GM19240 (cell line): ENCODE results near the gene OGFRL1.

ENCODE experiments used
- DNase-seq: peaks from one replicate; pipeline ENCODE4 v3.0.0; 2011; ENCODE audit warnings: low spot score; ENCODE audit not compliant: insufficient read length

The OGFRL1 gene

DNA sequence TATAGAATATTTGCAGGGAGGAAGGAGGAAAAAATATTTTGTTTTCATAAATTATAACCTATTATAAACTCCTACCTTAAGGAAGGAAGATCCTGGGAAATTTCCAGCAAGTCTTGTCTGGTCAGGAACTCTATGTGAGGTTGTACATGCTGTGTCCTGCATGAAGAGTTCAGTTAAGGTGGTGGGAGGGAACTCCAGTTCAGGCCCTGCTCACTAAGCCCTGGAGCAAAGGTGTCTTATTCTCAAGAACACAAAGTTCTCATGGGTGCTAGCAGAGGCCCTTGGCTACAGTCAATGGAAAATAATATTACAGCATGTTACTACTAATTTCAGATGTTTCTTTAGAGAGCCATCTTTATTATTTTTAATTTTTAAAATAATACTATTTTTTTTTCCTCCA lies 3.8 kb upstream of the OGFRL1 start:
- no peak for DNase-seq

DNA sequence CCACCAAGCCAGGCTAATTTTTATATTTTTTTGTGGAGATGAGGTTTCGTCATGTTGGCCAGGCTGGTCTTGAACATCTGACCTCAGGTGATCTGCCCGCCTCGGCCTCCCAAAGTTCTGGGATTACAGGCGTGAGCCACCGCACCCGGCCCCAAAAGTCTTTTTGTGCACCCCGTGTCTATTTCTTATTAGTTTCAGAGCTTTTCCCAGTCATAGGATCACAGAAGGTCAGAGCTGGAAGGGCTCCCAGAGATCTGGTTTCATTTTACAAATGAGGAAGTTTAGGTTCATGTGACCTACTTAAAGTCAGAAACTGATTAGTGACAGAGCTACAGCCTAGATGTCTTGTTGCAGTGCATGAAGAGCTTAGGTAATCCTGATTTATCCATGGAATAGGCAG lies 1.6 kb upstream of the OGFRL1 start:
- no peak for DNase-seq

GRCh38 chr6:71287926-71288227 lies 734 bp upstream of the OGFRL1 start:
- no peak for DNase-seq

GRCh38 chr6:71289039-71289801 lies 609 bp downstream of the OGFRL1 start:
- no peak for DNase-seq

GRCh38 chr6:71289802-71290175 lies 1.2 kb downstream of the OGFRL1 start:
- DNase-seq = no peak

- no peak for DNase-seq
These were observed 2.0 kb downstream of the OGFRL1 start for GRCh38 chr6:71290611-71291010.

DNA sequence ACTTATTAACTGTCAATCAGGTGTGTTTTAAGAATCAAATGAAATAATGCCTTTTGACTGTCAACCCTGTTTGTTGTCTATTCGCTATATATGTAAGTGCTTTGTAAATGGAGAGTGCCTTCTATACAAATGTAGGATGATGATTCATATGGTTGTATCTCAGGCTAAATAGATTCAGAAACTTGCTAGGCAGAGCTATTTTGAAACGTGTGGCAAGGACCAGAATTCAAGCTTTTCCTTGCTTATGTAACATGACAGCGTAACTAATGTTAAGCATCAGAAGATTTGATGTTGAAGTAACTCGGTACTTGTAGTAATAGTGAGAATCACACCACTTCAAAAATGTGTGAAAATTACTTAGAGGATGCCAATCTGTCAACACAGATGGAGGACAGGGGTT lies 3.4 kb downstream of the OGFRL1 start:
- no peak for DNase-seq

DNA sequence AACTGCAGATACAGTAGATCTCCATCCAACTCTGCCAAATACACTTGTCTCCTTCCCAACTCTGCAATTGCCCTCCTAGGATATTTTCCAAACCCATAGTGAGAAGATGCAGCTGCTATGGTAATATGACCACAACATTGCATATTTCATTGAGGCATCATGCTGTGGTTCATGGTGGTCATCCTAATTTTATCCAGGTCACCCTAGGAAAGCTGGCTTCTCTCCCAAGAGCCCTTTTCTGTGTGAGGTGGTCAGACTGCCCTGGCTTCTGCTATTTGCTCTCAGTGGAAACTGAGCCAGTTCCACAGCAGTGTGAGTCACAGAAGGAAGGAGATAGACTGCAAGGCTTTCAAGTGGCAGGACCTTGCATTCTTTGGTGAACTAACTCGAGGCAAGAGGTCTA lies 5.5 kb downstream of the OGFRL1 start:
- DNase-seq = no peak

DNA sequence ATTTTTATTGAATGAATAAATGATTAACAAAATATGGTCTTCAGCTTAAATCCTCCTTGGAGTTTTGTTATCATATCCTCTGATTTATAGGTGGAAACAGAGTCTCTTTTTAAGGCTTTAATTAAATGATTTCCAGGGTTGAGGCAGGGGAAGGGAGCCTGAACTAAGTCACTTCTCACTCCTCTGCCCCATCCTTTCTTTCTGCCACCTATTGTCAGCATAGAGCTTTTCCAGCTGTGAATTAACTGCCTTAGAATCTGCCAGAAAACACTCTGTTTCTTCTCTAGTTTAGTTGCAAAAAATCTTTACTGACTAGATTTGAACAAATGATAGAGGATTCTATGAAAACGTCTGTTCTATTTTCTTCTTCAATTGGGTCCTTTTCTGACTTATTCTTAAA lies 9.8 kb downstream of the OGFRL1 start:
- DNase-seq = no peak

- no peak for DNase-seq
These were observed 11.2 kb downstream of the OGFRL1 start for GRCh38 chr6:71299541-71300470.

- no peak for DNase-seq
These were observed 12.1 kb downstream of the OGFRL1 start for GRCh38 chr6:71300561-71301168.

DNA sequence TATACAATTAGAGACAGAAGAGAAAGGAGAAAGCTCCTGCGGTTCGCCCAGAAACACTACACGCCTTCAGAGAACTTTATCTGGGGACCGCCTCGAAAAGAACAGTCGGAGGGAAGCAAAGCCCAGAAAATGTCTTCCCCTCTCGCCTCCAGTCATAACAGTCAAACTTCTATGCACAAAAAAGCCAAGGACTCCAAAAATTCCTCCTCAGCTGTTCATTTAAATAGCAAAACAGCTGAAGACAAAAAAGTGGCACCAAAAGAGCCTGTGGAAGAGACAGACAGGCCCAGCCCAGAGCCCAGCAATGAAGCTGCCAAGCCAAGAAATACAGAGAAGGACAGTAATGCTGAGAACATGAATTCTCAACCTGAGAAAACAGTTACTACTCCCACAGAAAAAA lies 12.9 kb downstream of the OGFRL1 start:
- DNase-seq = no peak

DNA sequence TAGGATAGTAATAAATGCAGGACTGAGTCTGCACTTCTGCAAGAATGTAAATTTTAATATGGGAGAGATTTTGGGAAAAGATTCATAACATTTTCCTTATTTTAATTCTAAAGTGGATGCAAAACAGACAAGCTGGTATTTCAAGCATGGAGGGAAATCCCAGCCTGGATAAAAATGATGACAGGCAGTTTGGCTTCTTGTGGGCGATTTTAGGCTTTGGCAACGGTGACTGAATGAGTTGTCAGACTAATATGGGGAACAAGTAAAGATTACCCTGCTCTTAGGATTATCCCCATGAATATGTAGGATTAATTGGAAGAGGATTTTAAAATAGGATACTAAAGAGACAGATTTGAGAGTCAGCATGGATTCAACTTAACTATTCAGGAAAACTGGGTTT lies 21.0 kb downstream of the OGFRL1 start:
- no peak for DNase-seq

GRCh38 chr6:71310261-71310660 lies 21.6 kb downstream of the OGFRL1 start:
- DNase-seq = no peak

GRCh38 chr6:71312089-71312488 lies 23.5 kb downstream of the OGFRL1 start:
- DNase-seq = no peak

- no peak for DNase-seq
These were observed 28.8 kb downstream of the OGFRL1 start for GRCh38 chr6:71317441-71317840.

GRCh38 chr6:71320041-71320440 lies 31.4 kb downstream of the OGFRL1 start:
- DNase-seq = no peak

- DNase-seq = no peak
These were observed 32.7 kb downstream of the OGFRL1 start for GRCh38 chr6:71321314-71321713.

GRCh38 chr6:71324194-71324785 lies 35.7 kb downstream of the OGFRL1 start:
- DNase-seq = no peak

- no peak for DNase-seq
These were observed 38.0 kb downstream of the OGFRL1 start for GRCh38 chr6:71326611-71327010.

- DNase-seq = no peak
These were observed 41.9 kb downstream of the OGFRL1 start for GRCh38 chr6:71330501-71330900.

DNA sequence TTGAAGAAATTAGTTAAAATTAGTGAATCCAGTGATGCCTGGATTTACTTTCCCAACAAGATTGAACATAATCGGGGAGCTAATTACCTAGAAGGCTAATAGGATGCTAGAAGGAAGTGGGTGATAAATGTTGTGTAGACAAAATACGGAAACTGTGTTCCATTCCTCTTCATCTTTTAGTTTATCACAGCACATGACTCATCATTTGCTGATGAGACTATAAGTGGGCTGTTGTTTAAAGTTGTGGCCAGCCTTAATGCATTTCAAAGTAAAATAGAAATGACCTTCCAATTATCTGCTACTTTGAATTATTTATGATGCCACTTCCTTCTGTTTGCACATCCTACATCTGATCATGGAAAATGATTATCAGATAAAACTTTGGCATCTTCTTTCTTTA lies 43.4 kb downstream of the OGFRL1 start:
- no peak for DNase-seq
